ENCODE measurements around the gene GALNT13. TPM values are rescaled to one million over a fixed set of nuclear protein-coding genes. Genes with fewer than 3 reads are reported as not detected.

GALNT13 gene
- total and polyA plus RNA-seq, 2 experiments from 2014 or later = 1.3 to 3.1 TPM

DNA sequence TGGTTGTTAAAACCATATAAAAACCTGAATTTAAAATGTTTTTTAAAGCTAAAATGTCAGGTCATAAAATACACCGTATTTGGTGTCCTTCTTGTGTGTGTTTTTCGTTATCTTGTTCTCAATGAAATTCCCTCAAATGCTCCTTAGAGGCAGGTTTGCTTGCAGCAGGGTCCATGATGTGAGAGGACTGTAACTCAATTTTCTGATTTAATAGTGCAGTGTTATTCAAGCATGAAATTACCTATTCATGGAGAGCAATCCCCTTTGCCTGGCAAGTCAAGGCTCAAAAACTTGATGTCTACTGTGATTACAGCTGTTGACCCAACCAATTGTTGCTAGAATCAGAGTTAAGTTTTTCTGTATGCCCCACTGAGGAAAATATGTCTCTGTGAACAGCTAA is 318.2 kb downstream of the GALNT13 start:
- H3K9me3 ChIP-seq (ENCODE audit: low read depth) = no peaks in the 10 kb centered on the region
- no peaks in the 10 kb centered on the region for H3K4me1 ChIP-seq (ENCODE audit: low read depth)
- no peak overlapping the region for H3K27ac ChIP-seq
- no peaks in the 10 kb centered on the region for H3K36me3 ChIP-seq
- no peak for DNase-seq (ENCODE audit: low read depth in 1 of 2, low spot score in 1 of 2)
- H3K27me3 ChIP-seq = no peaks in the 10 kb centered on the region
- TF ChIP-seq, protein P1, sequence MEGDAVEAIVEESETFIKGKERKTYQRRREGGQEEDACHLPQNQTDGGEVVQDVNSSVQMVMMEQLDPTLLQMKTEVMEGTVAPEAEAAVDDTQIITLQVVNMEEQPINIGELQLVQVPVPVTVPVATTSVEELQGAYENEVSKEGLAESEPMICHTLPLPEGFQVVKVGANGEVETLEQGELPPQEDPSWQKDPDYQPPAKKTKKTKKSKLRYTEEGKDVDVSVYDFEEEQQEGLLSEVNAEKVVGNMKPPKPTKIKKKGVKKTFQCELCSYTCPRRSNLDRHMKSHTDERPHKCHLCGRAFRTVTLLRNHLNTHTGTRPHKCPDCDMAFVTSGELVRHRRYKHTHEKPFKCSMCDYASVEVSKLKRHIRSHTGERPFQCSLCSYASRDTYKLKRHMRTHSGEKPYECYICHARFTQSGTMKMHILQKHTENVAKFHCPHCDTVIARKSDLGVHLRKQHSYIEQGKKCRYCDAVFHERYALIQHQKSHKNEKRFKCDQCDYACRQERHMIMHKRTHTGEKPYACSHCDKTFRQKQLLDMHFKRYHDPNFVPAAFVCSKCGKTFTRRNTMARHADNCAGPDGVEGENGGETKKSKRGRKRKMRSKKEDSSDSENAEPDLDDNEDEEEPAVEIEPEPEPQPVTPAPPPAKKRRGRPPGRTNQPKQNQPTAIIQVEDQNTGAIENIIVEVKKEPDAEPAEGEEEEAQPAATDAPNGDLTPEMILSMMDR (IDR thresholded peaks at IDR 0.05; ENCODE audit: low read depth, low read length) = no peak
- H3K4me3 ChIP-seq = no peak overlapping the region

DNA sequence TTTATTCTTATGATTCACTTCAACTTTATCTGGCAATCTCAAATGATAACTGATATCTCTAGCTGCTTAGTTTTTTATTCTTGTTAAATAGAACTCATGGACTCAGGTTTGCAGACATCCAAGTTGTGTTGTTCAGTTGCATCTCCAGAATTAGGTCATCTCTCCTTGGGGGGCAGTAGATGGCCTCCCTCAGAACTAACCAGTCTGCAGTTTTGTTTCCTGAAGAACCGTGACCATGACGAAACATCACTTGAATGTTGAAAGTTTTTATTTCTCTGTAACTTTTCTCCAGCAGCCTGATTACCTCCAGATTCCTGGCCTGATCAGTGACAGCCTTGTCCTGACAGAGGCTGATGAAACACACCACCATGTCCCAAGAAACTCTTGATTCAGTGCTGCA is 321.5 kb downstream of the GALNT13 start:
- H3K27me3 ChIP-seq = no peaks in the 10 kb centered on the region
- H3K36me3 ChIP-seq = no peaks in the 10 kb centered on the region
- no peaks in the 10 kb centered on the region for H3K4me1 ChIP-seq (ENCODE audit: low read depth)
- TF ChIP-seq, protein P1 (IDR thresholded peaks at IDR 0.05; ENCODE audit: low read depth, low read length) = no peak
- no peak for DNase-seq (ENCODE audit: low read depth in 1 of 2, low spot score in 1 of 2)
- H3K27ac ChIP-seq = no peak overlapping the region
- no peaks in the 10 kb centered on the region for H3K9me3 ChIP-seq (ENCODE audit: low read depth)
- no peak overlapping the region for H3K4me3 ChIP-seq

DNA sequence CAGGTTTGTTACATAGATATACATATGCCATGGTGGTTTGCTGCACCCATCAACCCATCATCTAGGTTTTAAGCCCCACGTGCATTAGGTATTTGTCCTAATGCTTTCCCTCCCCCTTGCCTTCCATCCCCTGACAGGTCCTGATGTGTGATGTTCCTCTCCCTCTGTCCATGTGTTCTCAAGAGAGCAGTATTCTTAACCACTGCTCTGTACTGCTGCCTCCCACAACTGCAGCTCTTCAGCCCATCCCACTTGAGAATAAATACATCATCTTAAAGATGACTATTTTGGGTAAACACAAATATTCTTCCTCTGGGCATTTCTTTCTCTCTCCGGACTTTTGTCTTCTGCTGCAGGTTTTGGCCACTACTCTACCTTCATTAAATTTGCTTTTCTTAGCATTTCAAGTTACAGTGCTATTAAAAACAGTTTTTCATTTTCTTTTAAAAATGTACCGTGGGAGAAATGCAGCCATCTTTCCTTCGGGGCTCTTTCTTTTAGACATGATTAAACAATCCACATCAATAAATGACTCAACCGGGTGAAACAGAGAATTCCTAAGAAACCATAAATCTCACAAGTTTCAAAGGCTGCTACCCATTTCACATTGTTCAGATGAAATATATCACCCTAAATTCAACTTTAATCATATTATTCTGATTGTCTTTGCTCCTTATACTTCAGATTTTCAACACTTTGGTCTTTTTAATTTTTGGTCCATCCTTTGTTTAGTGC is 323.4 kb downstream of the GALNT13 start:
- TF ChIP-seq, protein P1 (IDR thresholded peaks at IDR 0.05; ENCODE audit: low read depth, low read length) = no peak
- no peak overlapping the region for H3K27ac ChIP-seq
- H3K36me3 ChIP-seq = no peaks in the 10 kb centered on the region

DNA sequence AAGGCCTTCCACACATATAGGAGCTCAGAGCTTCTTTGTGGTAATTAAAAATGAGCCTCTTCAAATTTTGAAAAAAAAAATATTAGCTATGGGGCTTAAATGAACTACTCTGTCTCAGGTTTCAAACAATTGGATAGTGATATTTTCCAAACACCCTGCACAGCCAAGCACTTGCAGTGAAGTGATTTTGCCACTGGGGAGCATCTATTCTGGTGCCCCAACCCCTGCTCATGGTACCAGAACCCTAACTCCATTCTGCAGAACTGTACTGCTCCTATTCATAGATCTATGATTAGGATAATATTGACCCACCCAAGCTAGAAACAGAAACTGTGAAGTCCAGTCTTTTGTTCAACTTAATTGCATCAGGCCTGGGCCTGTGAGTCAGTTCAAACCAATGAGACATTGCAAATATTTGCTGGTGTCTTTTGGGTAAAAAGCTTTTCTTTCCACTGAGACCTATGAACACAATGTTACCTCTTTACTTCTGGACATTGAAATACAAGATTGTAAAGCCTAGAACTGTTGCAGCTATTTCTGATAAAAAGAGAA is 324.0 kb downstream of the GALNT13 start:
- TF ChIP-seq, protein P1 (IDR thresholded peaks at IDR 0.05; ENCODE audit: low read depth, low read length) = no peak
- Histone ChIP-seq H3K27ac (no peak overlapping the region), H3K36me3 (no peaks in the 10 kb centered on the region), H3K9me3 (ENCODE audit: low read depth) (no peaks in the 10 kb centered on the region), H3K4me3 (no peak overlapping the region), H3K27me3 (no peaks in the 10 kb centered on the region), H3K4me1 (ENCODE audit: low read depth) (no peaks in the 10 kb centered on the region)
- DNase-seq (ENCODE audit: low read depth in 1 of 2, low spot score in 1 of 2) = no peak

More for the DNA sequence above, 323.4 kb downstream of the GALNT13 start:
- no peaks in the 10 kb centered on the region for H3K9me3 ChIP-seq (ENCODE audit: low read depth)
- no peaks in the 10 kb centered on the region for H3K4me1 ChIP-seq (ENCODE audit: low read depth)
- H3K27me3 ChIP-seq = no peaks in the 10 kb centered on the region
- no peak overlapping the region for H3K4me3 ChIP-seq
- no peak for DNase-seq (ENCODE audit: low read depth in 1 of 2, low spot score in 1 of 2)

DNA sequence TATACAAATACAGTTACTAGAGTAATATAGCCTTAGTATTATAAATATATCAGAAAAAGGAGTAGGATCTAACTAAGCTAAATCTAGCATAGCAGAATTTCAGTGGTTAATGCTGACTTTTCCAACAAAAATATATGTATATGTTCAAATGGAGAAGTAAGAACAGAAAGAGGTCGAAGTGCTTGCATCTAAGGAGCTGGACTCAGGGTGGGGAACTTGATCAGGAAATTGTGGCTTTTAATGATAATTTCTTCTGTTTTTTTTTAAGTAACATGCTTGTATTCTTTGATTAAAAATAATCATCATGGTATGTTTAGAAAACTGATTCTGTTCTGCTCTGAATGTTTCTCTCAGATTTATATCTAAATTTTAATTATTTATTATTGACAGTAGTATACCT is 327.1 kb downstream of the GALNT13 start:
- TF ChIP-seq, protein P1 (IDR thresholded peaks at IDR 0.05; ENCODE audit: low read depth, low read length) = no peak
- H3K4me1 ChIP-seq (ENCODE audit: low read depth) = no peaks in the 10 kb centered on the region
- H3K27ac ChIP-seq = no peak overlapping the region
- no peak overlapping the region for H3K4me3 ChIP-seq
- no peaks in the 10 kb centered on the region for H3K36me3 ChIP-seq
- no peak for DNase-seq (ENCODE audit: low read depth in 1 of 2, low spot score in 1 of 2)
- H3K27me3 ChIP-seq = no peaks in the 10 kb centered on the region
- H3K9me3 ChIP-seq (ENCODE audit: low read depth) = no peaks in the 10 kb centered on the region

Measured in cardiac muscle cell (in vitro differentiated cells and primary cell).